SU-DHL-6 (cell line): ENCODE data around the gene PTPN14.

ENCODE experiments used
- H2AFZ ChIP-seq: fragments of 200-600 bp; sonication (generic); 2 replicates; pipeline ENCODE4 v1.6.1; 2014; ENCODE audit warnings: low read depth, mild to moderate bottlenecking, moderate library complexity, mixed read lengths, antibody characterized with exemption, low read length; ENCODE audit not compliant: severe bottlenecking
- H3F3A ChIP-seq: fragments of 200-600 bp; shearing (Covaris generic); 2 replicates; pipeline ENCODE4 v1.6.0; 2016; ENCODE audit warnings: antibody characterized with exemption, mild to moderate bottlenecking; ENCODE audit not compliant: insufficient read depth
- H3K27ac ChIP-seq: fragments of 200-600 bp; sonication (generic); 2 replicates; pipeline ENCODE4 v1.5.1; 2016; ENCODE audit warnings: low read depth, mild to moderate bottlenecking, low read length, moderate library complexity, mixed read lengths
- H3K27me3 ChIP-seq: fragments of 200-600 bp; sonication (generic), shearing (Covaris generic); 2 replicates; pipeline ENCODE4 v1.6.0; 2014; ENCODE audit warnings: mild to moderate bottlenecking, low read length
- H3K36me3 ChIP-seq: fragments of 200-600 bp; sonication (generic); 2 replicates; pipeline ENCODE4 v1.6.1; 2014; ENCODE audit warnings: mild to moderate bottlenecking, low read length, mixed read lengths
- H3K4me2 ChIP-seq: fragments of 300-600, 200-600 bp; shearing (Covaris generic), sonication (generic); 2 replicates; pipeline ENCODE4 v1.6.0; 2014; ENCODE audit warnings: low read length, low read depth, mild to moderate bottlenecking; ENCODE audit not compliant: poor library complexity, severe bottlenecking
- H3K4me3 ChIP-seq: fragments of 200-600 bp; sonication (generic); 2 replicates; pipeline ENCODE4 v1.5.1; 2014; ENCODE audit warnings: antibody characterized with exemption, low read length, mild to moderate bottlenecking, mixed read lengths; ENCODE audit not compliant: insufficient read depth, poor library complexity, severe bottlenecking
- H3K79me2 ChIP-seq: fragments of 200-600 bp; sonication (generic); 2 replicates; pipeline ENCODE4 v1.6.1; 2014; ENCODE audit warnings: mild to moderate bottlenecking, low read length, moderate library complexity; ENCODE audit not compliant: insufficient read depth
- H3K9ac ChIP-seq: fragments of 200-600 bp; sonication (generic); 2 replicates; pipeline ENCODE4 v1.7.0; 2014; ENCODE audit warnings: mild to moderate bottlenecking, low read length
- H3K9me2 ChIP-seq: fragments of 200-600 bp; sonication (generic); replicated peaks from 2 replicates; pipeline ENCODE4 v1.6.1; 2014; ENCODE audit warnings: low read length; ENCODE audit not compliant: insufficient read depth
- H3K9me3 ChIP-seq: fragments of 200-600 bp; sonication (generic); 2 replicates; pipeline ENCODE4 v1.6.1; 2014; ENCODE audit warnings: low read length, mixed read lengths; ENCODE audit not compliant: insufficient read depth
- H4K20me1 ChIP-seq: fragments of 200-600 bp; sonication (generic); 2 replicates; pipeline ENCODE4 v1.6.1; 2014; ENCODE audit warnings: low read depth, mild to moderate bottlenecking, antibody characterized with exemption, low read length, moderate library complexity, mixed read lengths
- EZH2phosphoT487 ChIP-seq: fragments of 200-600 bp; sonication (generic), shearing (Covaris generic); conservative IDR thresholded peaks from 2 replicates; pipeline ENCODE4 v1.6.1; 2018; ENCODE audit warnings: mild to moderate bottlenecking, antibody characterized with exemption, low read length, moderate library complexity, mixed read lengths
- TF ChIP-seq, protein P1 (sequence below): fragments of 200-600 bp; sonication (generic); IDR thresholded peaks from one replicate; pipeline ENCODE4 v1.5.1; 2017; ENCODE audit warnings: antibody characterized with exemption, mild to moderate bottlenecking, low read length, moderate library complexity; ENCODE audit not compliant: insufficient read depth, poor library complexity, severe bottlenecking

Gene PTPN14

DNA sequence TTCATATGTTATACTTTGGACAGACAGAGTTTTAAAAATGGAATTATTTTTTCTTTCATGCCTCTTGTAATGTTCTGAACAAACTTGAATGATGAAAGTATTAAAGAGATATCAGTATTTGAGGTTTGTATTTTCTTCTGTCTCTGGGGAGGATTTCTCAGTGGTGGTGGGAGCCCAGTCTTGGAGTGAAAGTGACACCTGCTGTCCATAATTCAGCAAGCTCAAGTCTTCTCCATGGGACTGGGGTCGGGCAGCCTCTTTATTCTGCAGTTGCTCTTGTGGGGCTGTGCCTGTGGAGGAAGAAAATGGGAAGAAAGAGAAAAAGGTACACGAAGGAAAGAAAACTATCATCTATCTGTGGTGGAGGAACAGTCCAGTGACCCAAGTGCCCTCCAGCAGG lies 214.4 kb downstream of the PTPN14 start:
- no peaks in the 10 kb centered on the region for H3K36me3 ChIP-seq
- TF ChIP-seq EZH2phosphoT487: no peak
- TF ChIP-seq, protein P1, sequence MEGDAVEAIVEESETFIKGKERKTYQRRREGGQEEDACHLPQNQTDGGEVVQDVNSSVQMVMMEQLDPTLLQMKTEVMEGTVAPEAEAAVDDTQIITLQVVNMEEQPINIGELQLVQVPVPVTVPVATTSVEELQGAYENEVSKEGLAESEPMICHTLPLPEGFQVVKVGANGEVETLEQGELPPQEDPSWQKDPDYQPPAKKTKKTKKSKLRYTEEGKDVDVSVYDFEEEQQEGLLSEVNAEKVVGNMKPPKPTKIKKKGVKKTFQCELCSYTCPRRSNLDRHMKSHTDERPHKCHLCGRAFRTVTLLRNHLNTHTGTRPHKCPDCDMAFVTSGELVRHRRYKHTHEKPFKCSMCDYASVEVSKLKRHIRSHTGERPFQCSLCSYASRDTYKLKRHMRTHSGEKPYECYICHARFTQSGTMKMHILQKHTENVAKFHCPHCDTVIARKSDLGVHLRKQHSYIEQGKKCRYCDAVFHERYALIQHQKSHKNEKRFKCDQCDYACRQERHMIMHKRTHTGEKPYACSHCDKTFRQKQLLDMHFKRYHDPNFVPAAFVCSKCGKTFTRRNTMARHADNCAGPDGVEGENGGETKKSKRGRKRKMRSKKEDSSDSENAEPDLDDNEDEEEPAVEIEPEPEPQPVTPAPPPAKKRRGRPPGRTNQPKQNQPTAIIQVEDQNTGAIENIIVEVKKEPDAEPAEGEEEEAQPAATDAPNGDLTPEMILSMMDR: no peak
- H3K79me2 ChIP-seq: no peaks in the 10 kb centered on the region
- H3K4me3 ChIP-seq: no peak overlapping the region
- no peaks in the 10 kb centered on the region for H3K9me2 ChIP-seq
- H3K27me3 ChIP-seq: no peaks in the 10 kb centered on the region
- H2AFZ ChIP-seq: no peak overlapping the region
- no peak overlapping the region for H3K4me2 ChIP-seq
- no peaks in the 10 kb centered on the region for H4K20me1 ChIP-seq
- no peaks in the 10 kb centered on the region for H3F3A ChIP-seq
- H3K9me3 ChIP-seq: no peaks in the 10 kb centered on the region
- H3K9ac ChIP-seq: no peak overlapping the region
- H3K27ac ChIP-seq: no peak overlapping the region

DNA sequence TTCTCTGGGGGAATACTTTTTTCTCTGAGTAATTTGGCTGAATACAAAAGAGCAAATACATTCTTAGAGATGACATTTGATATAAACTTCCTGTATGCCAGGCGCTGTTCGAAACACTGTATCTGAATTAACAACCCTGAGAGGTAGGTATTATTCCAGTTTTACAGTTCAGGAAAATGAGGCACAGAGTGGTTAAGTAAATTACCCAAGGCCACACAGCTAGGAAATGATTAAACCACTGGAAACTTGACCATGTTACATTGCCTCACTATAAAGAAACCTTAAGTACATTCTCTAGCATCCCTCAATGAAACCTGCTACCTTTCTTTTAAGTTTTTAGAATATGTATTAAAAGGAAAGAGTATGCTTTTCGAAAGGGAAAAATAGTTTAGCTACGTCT lies 215.8 kb downstream of the PTPN14 start:
- Histone ChIP-seq H3K4me3 (no peak overlapping the region), H4K20me1 (no peaks in the 10 kb centered on the region), H2AFZ (no peak overlapping the region), H3K9me3 (no peaks in the 10 kb centered on the region), H3K9me2 (no peaks in the 10 kb centered on the region), H3K9ac (no peak overlapping the region), H3K4me2 (no peak overlapping the region), H3K27me3 (no peaks in the 10 kb centered on the region), H3K79me2 (no peaks in the 10 kb centered on the region), H3F3A (no peaks in the 10 kb centered on the region), H3K27ac (no peak overlapping the region), H3K36me3 (no peaks in the 10 kb centered on the region)
- TF ChIP-seq EZH2phosphoT487: no peak
- TF ChIP-seq, protein P1: no peak

DNA sequence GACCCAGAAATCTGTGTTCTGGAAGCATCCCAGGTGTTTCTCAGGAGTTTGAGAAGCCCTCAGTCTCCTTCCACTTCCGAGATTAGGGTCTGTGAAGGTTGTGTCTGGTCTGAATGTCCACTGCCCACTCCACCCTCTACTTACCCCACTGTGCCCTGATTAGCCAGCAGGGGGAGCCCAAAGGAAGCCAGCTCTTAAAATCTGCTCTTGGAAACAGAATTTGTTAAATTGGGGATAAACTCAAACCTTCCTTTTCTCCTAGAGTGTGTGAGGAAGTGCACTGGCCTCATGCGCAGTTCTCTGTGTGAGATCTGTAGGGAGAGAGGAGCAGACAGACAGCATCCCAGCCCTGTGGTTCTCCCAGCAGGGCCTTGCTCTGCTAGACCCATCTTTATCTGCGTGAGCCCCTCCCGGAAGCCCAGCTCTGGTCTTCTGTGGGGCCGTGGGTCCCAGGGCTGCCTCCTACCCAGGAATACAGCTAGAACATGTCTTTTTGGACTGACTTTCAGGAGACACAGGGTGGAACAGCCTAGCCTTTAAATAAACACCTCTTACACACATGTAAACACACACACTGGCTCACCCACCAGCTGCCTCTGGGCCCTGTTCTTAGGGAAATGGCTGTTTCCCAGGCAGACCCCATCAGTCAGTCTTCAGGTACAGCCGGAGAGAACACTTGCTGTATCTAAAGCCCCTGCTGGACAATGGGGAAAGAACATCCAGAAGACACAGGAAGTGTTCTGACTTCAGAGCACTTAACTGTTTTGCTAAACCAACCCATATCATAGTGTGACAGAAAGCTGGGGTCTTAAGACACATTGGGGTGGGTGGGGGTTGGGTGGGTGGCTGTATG lies 218.2 kb downstream of the PTPN14 start:
- no peaks in the 10 kb centered on the region for H3F3A ChIP-seq
- no peak overlapping the region for H3K27ac ChIP-seq
- H3K9ac ChIP-seq: no peak overlapping the region
- H3K9me2 ChIP-seq: no peaks in the 10 kb centered on the region
- H3K4me3 ChIP-seq: no peak overlapping the region
- no peaks in the 10 kb centered on the region for H3K27me3 ChIP-seq
- H3K36me3 ChIP-seq: no peaks in the 10 kb centered on the region
- no peaks in the 10 kb centered on the region for H3K9me3 ChIP-seq
- H4K20me1 ChIP-seq: no peaks in the 10 kb centered on the region
- no peak overlapping the region for H3K4me2 ChIP-seq
- no peak overlapping the region for H2AFZ ChIP-seq
- H3K79me2 ChIP-seq: no peaks in the 10 kb centered on the region
- TF ChIP-seq EZH2phosphoT487: no peak
- TF ChIP-seq, protein P1: peak; percentile 92
